Nephron progenitor cell (in vitro differentiated cells): ENCODE data around the gene GMDS.

Experiments used
- DNase-seq: peaks from one replicate; pipeline ENCODE4 v3.0.0; 2021
- H3K27ac Mint-ChIP-seq: 2 replicates; pipeline ENCODE4 v1.8.0; 2021; ENCODE audit warnings: mild to moderate bottlenecking, moderate library complexity, mixed read lengths
- H3K27me3 Mint-ChIP-seq: 2 replicates; pipeline ENCODE4 v1.8.0; 2021; ENCODE audit warnings: mild to moderate bottlenecking, low read depth, mixed read lengths; ENCODE audit not compliant: poor library complexity
- H3K36me3 Mint-ChIP-seq: 2 replicates; pipeline ENCODE4 v1.8.0; 2021; ENCODE audit warnings: low read depth, mixed read lengths
- H3K4me1 Mint-ChIP-seq: 2 replicates; pipeline ENCODE4 v1.8.0; 2021; ENCODE audit warnings: mixed read lengths
- H3K4me3 Mint-ChIP-seq: 2 replicates; pipeline ENCODE4 v1.8.0; 2021; ENCODE audit warnings: mild to moderate bottlenecking, moderate library complexity, mixed read lengths
- H3K9me3 Mint-ChIP-seq: 2 replicates; pipeline ENCODE4 v1.8.0; 2021; ENCODE audit warnings: mild to moderate bottlenecking, moderate library complexity, mixed read lengths
- TF ChIP-seq, protein P1 (sequence below): fragments of 200-600 bp; sonication (generic); IDR thresholded peaks from 2 replicates; pipeline ENCODE4 v1.5.0; 2021; ENCODE audit warnings: antibody characterized with exemption

Gene GMDS

DNA sequence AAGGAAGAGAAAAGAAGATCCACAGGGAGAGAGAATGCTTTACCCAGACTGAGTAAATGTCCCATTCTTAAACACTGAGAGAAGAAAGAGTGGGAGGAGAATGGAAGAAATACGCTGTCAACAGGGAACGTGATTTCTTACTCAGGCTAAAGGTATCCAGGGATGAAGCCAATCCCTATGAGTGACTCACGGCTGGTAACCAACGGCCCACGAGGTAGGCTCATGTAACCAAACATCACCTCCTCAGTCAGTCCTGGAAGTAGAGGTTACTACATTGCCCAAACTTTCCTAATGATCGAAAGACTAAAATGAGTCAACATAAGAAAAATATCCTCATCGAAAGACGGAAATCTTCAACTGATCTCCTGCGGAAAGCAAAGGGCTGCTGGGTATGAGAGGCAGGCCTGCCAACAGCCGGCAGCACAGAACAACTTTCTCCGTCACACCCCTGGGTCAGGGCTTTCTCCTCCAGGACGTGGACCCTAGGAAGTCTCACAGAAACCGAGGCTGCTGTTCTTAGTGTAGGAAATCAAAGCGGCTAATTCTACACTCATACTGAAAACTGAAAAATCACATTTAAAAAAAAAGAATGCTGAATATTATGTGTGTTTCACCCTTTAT lies 292.6 kb downstream of the GMDS start:
- peaks cover 9% of the 10 kb centered on the region for H3K4me1 Mint-ChIP-seq
- DNase-seq: no peak
- H3K4me3 Mint-ChIP-seq: no peak overlapping the region
- no peaks in the 10 kb centered on the region for H3K27me3 Mint-ChIP-seq
- H3K27ac Mint-ChIP-seq: no peak overlapping the region
- H3K36me3 Mint-ChIP-seq: no peaks in the 10 kb centered on the region
- H3K9me3 Mint-ChIP-seq: no peaks in the 10 kb centered on the region
- TF ChIP-seq, protein P1, sequence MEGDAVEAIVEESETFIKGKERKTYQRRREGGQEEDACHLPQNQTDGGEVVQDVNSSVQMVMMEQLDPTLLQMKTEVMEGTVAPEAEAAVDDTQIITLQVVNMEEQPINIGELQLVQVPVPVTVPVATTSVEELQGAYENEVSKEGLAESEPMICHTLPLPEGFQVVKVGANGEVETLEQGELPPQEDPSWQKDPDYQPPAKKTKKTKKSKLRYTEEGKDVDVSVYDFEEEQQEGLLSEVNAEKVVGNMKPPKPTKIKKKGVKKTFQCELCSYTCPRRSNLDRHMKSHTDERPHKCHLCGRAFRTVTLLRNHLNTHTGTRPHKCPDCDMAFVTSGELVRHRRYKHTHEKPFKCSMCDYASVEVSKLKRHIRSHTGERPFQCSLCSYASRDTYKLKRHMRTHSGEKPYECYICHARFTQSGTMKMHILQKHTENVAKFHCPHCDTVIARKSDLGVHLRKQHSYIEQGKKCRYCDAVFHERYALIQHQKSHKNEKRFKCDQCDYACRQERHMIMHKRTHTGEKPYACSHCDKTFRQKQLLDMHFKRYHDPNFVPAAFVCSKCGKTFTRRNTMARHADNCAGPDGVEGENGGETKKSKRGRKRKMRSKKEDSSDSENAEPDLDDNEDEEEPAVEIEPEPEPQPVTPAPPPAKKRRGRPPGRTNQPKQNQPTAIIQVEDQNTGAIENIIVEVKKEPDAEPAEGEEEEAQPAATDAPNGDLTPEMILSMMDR: no peak

DNA sequence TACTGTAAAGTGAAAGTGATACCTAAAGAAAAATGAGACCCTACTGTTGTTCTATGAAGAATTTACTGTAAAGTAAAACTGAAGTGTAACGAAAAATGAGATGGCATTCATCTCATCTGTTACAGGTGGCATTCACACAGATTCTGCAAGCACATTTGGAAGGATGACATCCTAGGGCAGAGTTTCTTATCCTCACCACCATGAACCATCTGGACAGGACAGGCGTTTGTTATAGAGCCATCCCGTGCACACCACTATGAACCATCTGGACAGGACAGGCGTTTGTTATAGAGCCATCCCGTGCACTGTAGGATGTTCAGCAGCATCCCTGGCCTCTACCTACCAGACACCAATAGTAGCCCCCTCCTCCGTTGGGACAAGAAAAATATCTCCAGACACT lies 294.8 kb downstream of the GMDS start:
- H3K27ac Mint-ChIP-seq: no peak overlapping the region
- H3K9me3 Mint-ChIP-seq: no peaks in the 10 kb centered on the region
- H3K27me3 Mint-ChIP-seq: no peaks in the 10 kb centered on the region
- H3K4me3 Mint-ChIP-seq: no peak overlapping the region
- no peak for DNase-seq
- H3K4me1 Mint-ChIP-seq: peaks cover 16% of the 10 kb centered on the region
- H3K36me3 Mint-ChIP-seq: no peaks in the 10 kb centered on the region
- TF ChIP-seq, protein P1: no peak

DNA sequence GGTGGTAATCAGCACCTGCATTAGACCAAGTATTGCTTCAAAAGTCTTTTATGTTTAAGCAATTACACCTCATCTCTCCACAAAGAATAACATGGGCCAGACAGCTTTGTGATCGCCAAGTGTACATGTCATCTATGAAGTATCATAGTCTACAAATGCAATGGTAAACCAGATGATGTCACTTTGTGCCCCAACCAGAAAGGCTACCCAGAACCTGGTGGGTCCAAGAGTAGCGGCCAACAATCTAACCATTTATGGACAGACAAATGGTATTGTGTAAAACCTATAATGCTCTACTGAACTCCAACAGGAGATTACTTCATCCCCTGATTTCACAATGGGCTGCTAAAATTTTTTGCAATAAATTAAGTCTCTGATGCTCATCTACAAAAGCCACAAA lies 295.9 kb downstream of the GMDS start:
- no peak for DNase-seq
- no peaks in the 10 kb centered on the region for H3K27me3 Mint-ChIP-seq
- TF ChIP-seq, protein P1: no peak
- no peaks in the 10 kb centered on the region for H3K36me3 Mint-ChIP-seq
- peaks cover 26% of the 10 kb centered on the region for H3K4me1 Mint-ChIP-seq
- H3K9me3 Mint-ChIP-seq: no peaks in the 10 kb centered on the region
- no peak overlapping the region for H3K27ac Mint-ChIP-seq
- H3K4me3 Mint-ChIP-seq: no peak overlapping the region

DNA sequence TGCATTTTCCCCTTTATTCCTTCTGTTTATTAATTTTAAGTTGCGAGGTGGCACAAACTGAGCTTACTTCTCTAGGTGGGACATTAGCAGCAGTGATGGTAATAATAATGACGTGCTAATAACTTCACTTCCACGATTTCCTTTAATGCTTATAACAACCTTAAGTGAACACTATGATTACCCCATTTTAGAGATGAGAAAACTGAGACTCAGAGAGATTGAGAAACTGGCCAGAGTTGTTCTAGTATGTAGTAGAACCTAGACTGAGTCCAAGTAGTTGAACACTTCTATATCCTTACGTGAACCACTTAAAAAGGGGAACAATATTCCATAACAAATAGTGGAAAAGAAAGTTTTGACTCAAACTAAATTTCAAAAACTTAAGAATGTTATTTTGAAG lies 297.5 kb downstream of the GMDS start:
- TF ChIP-seq, protein P1: no peak

DNA sequence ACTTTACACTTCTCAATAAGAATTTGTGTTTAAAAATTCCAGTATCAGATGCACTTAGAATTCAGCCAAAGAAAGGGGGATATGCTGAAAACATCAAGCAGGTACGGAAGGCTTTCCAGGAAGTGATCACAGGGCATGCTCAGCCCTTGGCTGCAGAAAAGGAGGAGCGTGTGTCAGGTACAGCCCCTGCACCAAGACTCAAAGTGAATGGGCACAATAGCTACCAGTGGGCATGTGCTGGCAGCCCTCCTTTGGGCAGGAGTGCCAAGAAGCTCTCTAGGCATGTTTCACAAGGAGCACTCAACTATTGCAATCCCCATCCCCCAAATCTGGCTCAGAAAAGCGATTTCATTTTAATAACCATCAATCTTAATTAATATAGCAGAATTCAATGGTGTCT lies 298.8 kb downstream of the GMDS start:
- no peak for DNase-seq
- no peak overlapping the region for H3K27ac Mint-ChIP-seq
- H3K4me1 Mint-ChIP-seq: peaks cover 17% of the 10 kb centered on the region
- no peak overlapping the region for H3K4me3 Mint-ChIP-seq
- no peaks in the 10 kb centered on the region for H3K36me3 Mint-ChIP-seq
- TF ChIP-seq, protein P1: no peak
- H3K9me3 Mint-ChIP-seq: no peaks in the 10 kb centered on the region
- H3K27me3 Mint-ChIP-seq: no peaks in the 10 kb centered on the region

More for the DNA sequence above, 297.5 kb downstream of the GMDS start:
- no peak overlapping the region for H3K4me3 Mint-ChIP-seq
- DNase-seq: no peak
- no peaks in the 10 kb centered on the region for H3K9me3 Mint-ChIP-seq
- peaks cover 24% of the 10 kb centered on the region for H3K4me1 Mint-ChIP-seq
- no peak overlapping the region for H3K27ac Mint-ChIP-seq
- no peaks in the 10 kb centered on the region for H3K27me3 Mint-ChIP-seq
- no peaks in the 10 kb centered on the region for H3K36me3 Mint-ChIP-seq

DNA sequence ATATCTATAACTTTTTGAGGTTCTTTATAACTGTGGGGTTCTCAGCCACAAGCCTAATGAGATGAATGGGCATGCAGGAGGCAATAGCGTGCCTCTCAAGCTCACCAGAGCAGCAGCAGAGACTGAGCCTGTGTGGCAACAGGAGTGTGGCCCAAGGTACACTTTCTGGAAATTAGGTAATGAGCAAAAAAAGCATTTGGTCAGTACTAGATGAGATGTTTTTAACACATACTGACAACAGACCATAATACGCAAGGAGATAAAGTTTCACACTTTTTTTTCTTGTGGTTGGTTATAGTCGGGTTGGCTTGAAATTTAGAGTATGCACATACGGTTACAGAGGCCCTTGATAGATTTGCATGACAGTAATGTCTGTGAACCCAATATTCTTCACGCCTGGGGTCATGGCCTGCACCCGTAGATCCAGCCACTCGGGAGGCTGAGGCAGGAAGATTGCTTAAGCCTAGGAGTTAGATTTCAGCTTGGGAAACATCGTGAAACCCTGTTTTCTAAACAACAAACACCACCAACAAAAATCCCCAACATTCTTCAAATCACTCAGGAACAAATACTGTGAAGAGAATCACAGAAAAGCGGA lies 300.1 kb downstream of the GMDS start:
- TF ChIP-seq, protein P1: no peak
- Mint-ChIP-seq H3K9me3 (no peaks in the 10 kb centered on the region), H3K4me3 (no peak overlapping the region), H3K27ac (no peak overlapping the region), H3K4me1 (peaks cover 17% of the 10 kb centered on the region), H3K36me3 (no peaks in the 10 kb centered on the region), H3K27me3 (peaks cover 1% of the 10 kb centered on the region)
- no peak for DNase-seq
